ENCODE data around the gene SMYD2. TPM values are rescaled to one million over a fixed set of nuclear protein-coding genes. Genes with fewer than 3 reads are reported as not detected.

SMYD2 gene
- total RNA-seq, 2 donors from 2014 or later, result 13.8 to 22.4 TPM

DNA sequence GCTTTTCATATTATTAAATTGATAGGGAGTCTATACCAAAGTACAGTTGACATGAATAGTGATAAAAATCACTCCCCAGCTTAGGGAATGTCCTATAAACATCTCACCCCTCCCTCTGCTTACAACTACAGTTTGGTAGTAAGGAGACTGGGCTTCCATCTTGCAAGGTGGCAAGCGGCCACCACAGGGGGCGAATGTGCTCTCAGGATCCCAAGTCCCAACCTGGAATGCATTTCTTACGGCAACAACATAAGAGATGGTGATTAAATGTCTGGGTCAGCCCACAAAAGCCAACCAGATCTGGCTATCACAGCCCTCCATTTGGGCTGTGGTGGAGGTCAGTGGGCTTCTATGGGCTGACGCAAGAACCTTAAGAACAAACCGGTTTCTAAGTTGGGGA is 68.0 kb downstream of the SMYD2 start:
- Mint-ChIP-seq H3K27ac (no peak overlapping the region), H3K27me3 (ENCODE audit: insufficient read depth) (no peaks in the 10 kb centered on the region), H3K4me3 (no peak overlapping the region), H3K36me3 (ENCODE audit: low read depth) (peaks cover 56% of the 10 kb centered on the region), H3K9me3 (peaks cover 22% of the 10 kb centered on the region), H3K4me1 (peaks cover 13% of the 10 kb centered on the region)
- H3K27ac ChIP-seq (ENCODE audit: low read depth, low read length), result no peak overlapping the region
- peaks cover 31% of the 10 kb centered on the region for H3K9me3 ChIP-seq (ENCODE audit: control insufficient read depth, low read length)
- H3K4me1 ChIP-seq (ENCODE audit: control insufficient read depth, insufficient read depth, low read length), result peaks cover 9% of the 10 kb centered on the region
- H3K36me3 ChIP-seq (ENCODE audit: control insufficient read depth, insufficient read depth, low read length), result peaks cover 70% of the 10 kb centered on the region
- H3K9ac ChIP-seq (ENCODE audit: extremely low read depth, low read length, poor library complexity, severe bottlenecking), result no peak overlapping the region
- WGBS, 2 experiments (ENCODE audit: insufficient coverage in 1 of 2, insufficient read length in 1 of 2), result 96% methylated on average over 5 of the region's 5 CpGs; no CpG with 5 or more reads in 1 of the 2 experiments
- TF ChIP-seq, protein P1, sequence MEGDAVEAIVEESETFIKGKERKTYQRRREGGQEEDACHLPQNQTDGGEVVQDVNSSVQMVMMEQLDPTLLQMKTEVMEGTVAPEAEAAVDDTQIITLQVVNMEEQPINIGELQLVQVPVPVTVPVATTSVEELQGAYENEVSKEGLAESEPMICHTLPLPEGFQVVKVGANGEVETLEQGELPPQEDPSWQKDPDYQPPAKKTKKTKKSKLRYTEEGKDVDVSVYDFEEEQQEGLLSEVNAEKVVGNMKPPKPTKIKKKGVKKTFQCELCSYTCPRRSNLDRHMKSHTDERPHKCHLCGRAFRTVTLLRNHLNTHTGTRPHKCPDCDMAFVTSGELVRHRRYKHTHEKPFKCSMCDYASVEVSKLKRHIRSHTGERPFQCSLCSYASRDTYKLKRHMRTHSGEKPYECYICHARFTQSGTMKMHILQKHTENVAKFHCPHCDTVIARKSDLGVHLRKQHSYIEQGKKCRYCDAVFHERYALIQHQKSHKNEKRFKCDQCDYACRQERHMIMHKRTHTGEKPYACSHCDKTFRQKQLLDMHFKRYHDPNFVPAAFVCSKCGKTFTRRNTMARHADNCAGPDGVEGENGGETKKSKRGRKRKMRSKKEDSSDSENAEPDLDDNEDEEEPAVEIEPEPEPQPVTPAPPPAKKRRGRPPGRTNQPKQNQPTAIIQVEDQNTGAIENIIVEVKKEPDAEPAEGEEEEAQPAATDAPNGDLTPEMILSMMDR (conservative IDR thresholded peaks at IDR 0.05), result no peak
- no peak for DNase-seq
- H3K27me3 ChIP-seq (ENCODE audit: control insufficient read depth, insufficient read depth, low read length, poor library complexity, severe bottlenecking), result no peaks in the 10 kb centered on the region
- H3K4me3 ChIP-seq (ENCODE audit: low read length), result no peak overlapping the region

DNA sequence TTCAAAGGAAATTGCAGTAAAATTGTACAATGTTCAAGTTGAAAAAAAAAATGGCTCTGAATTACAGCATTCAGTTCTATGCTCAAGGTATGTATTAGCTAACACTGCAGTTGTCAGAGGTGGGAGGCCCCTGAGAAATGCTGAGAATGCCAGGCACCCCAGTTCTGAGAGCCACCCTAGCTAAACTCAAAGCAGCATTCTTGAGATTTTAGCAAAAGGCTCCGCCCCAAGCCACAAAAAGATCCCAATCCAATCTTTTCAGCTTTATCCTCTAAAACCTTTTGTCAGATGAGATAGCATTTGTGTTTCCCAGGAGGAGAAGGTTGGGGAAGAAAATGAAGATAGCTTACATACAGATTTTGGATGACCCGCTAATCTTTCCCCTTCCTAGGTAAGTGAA is 68.8 kb downstream of the SMYD2 start:
- H3K36me3 Mint-ChIP-seq (ENCODE audit: low read depth), result peaks cover 54% of the 10 kb centered on the region
- peak overlapping the region; percentile 23 for H3K4me3 ChIP-seq (ENCODE audit: low read length)
- peaks cover 70% of the 10 kb centered on the region for H3K36me3 ChIP-seq (ENCODE audit: control insufficient read depth, insufficient read depth, low read length)
- 75 to 77% methylated on average over 1 to 2 of the region's 2 CpGs for WGBS, 2 experiments (ENCODE audit: insufficient coverage in 1 of 2, insufficient read length in 1 of 2)
- H3K9ac ChIP-seq (ENCODE audit: extremely low read depth, low read length, poor library complexity, severe bottlenecking), result no peak overlapping the region
- H3K27me3 ChIP-seq (ENCODE audit: control insufficient read depth, insufficient read depth, low read length, poor library complexity, severe bottlenecking), result no peaks in the 10 kb centered on the region
- no peak overlapping the region for H3K4me3 Mint-ChIP-seq
- H3K4me1 Mint-ChIP-seq, result peaks cover 13% of the 10 kb centered on the region
- TF ChIP-seq, protein P1 (conservative IDR thresholded peaks at IDR 0.05), result no peak
- peaks cover 9% of the 10 kb centered on the region for H3K4me1 ChIP-seq (ENCODE audit: control insufficient read depth, insufficient read depth, low read length)
- peak; percentile 69 for DNase-seq
- H3K27ac Mint-ChIP-seq, result no peak overlapping the region
- no peak overlapping the region for H3K27ac ChIP-seq (ENCODE audit: low read depth, low read length)
- H3K27me3 Mint-ChIP-seq (ENCODE audit: insufficient read depth), result no peaks in the 10 kb centered on the region
- H3K9me3 ChIP-seq (ENCODE audit: control insufficient read depth, low read length), result peaks cover 24% of the 10 kb centered on the region
- H3K9me3 Mint-ChIP-seq, result peaks cover 15% of the 10 kb centered on the region

DNA sequence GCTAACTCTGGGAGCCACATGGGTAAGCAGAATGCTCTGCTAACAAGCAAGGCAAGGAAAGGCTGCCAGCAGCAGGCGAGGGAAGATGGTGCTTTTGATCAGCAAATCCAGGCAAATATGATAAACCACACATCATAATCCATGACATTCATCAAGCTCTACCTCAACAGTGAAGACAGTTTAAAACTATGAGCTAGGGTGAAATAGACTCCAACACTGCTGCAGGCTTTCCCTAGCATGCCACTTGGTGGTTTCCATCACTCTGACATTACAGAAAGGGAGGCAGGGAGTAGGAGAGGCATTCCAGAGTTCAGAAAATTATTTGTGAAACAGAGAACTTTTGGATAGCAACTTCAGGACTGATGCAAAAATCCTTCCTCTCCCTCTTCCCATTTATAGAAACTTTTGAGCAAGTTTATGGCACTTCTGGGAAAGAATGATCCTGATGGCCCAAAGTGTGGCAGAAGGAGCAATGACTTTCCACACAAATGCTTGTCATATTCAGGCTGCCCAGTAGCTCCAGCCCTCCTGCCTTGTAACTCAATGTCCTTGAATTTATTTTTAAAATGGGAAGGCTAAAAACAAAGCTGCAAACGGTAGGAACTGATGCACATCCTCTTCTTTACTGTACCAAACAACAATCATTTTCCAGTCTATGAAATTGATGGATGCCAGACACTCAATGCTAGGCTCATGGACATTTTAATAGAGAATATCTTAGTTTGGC is 70.8 kb downstream of the SMYD2 start:
- peaks cover 9% of the 10 kb centered on the region for H3K4me1 ChIP-seq (ENCODE audit: control insufficient read depth, insufficient read depth, low read length)
- Mint-ChIP-seq H3K9me3 (peaks cover 3% of the 10 kb centered on the region), H3K4me1 (peaks cover 13% of the 10 kb centered on the region), H3K27me3 (ENCODE audit: insufficient read depth) (no peaks in the 10 kb centered on the region), H3K4me3 (no peak overlapping the region), H3K36me3 (ENCODE audit: low read depth) (peaks cover 55% of the 10 kb centered on the region), H3K27ac (no peak overlapping the region)
- H3K27ac ChIP-seq (ENCODE audit: low read depth, low read length), result no peak overlapping the region
- no peaks in the 10 kb centered on the region for H3K27me3 ChIP-seq (ENCODE audit: control insufficient read depth, insufficient read depth, low read length, poor library complexity, severe bottlenecking)
- peaks cover 77% of the 10 kb centered on the region for H3K36me3 ChIP-seq (ENCODE audit: control insufficient read depth, insufficient read depth, low read length)
- DNase-seq, result peak; percentile 24
- H3K9me3 ChIP-seq (ENCODE audit: control insufficient read depth, low read length), result peaks cover 10% of the 10 kb centered on the region
- 88% methylated on average over 2 of the region's 2 CpGs; no CpG with 5 or more reads in 1 of the 2 experiments for WGBS, 2 experiments (ENCODE audit: insufficient coverage in 1 of 2, insufficient read length in 1 of 2)
- no peak overlapping the region for H3K9ac ChIP-seq (ENCODE audit: extremely low read depth, low read length, poor library complexity, severe bottlenecking)
- TF ChIP-seq, protein P1 (conservative IDR thresholded peaks at IDR 0.05), result no peak
- no peak overlapping the region for H3K4me3 ChIP-seq (ENCODE audit: low read length)

Data from endodermal cell (in vitro differentiated cells).